Stomach (tissue), 4 donors: Measurements from ENCODE around the gene PROB1.

Source experiments
- CTCF ChIP-seq, 7 experiments: fragments of 450-650 bp in 4 of 7; fragments of 200-600 bp in 3 of 7; sonication (generic) in 3 of 7; IDR thresholded peaks; one replicate each; pipeline ENCODE4 v1.5.1; 2016 to 2019; ENCODE audit warnings: antibody characterized with exemption in 7 of 7, control low read depth in 2 of 7, mild to moderate bottlenecking in 1 of 7
- POLR2AphosphoS5 ChIP-seq, 3 donors: sonication (generic); formaldehyde crosslinking; IDR thresholded peaks; one replicate each; pipeline ENCODE4 v1.6.1; 2016; ENCODE audit warnings: antibody characterized with exemption in 3 of 3

- TF ChIP-seq CTCF (IDR thresholded peaks at IDR 0.05) (no peak), POLR2AphosphoS5 (IDR thresholded peaks at IDR 0.05) (no peak)
Measured at GRCh38 chr5:139377226-139377625, 17.7 kb downstream of the PROB1 start.
